Kidney tubule cell (primary cell): Measurements from ENCODE around the gene SRGAP3.
A peak's percentile ranks its signal among the peaks of the same experiment; 100 is the strongest.
"Not testable (repeated sequence)": the region's sequence is repeated elsewhere in the genome, so short reads cannot be mapped to it uniquely, and the experiment has no call there.

Experiments
- DNase-seq: peaks from one replicate; pipeline ENCODE4 v3.0.0-alpha.2; 2018; ENCODE audit warnings: low spot score

Gene SRGAP3

DNA sequence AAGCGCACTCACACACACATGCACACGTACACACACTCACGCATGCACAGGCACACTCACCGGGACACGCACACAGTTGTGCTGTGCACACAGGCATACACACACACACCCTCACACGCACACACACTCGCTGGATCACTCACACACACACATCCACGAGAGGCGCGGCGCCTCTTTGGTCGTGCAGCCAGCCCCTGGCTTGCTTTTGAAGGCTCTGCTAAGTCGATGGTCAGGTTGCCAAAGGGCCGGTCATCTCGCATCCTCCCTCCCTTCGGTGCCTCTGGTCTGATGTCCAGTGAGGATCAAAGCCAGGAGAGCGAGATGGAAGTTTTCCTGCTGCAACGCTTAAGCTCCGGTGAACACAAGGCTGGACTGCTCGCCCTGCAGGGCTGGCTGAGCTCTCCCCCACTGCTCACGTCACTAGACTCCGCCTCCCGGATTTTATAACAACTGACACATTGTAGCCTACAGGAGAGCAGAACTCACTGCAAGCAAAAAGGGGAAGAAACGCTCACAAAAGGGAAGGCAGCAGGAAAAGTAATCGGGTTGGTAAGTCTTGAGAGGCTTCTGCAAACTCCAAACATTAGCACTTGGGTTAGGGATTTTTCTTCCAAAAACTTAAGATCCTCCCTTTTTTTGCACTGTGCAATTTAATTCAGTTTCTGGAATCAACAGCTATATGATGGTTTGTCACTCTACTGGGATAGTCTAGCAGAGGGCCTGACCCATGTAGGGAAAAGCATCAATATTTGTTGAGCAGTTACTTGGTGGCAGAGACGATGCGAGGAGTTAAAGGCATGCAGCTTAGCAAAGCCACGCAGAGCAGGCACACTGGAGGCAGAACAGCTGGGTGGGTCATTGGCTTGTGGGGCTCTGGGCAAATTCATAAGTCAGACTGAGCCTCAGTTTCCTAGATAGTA lies at the start of gene SRGAP3:
Gene SRGAP3, minus strand, starts transcription at position 374 of the 920 bp plus-strand sequence. CDS start 695 bp downstream, outside the sequence.
- peak; percentile 92 for DNase-seq

DNA sequence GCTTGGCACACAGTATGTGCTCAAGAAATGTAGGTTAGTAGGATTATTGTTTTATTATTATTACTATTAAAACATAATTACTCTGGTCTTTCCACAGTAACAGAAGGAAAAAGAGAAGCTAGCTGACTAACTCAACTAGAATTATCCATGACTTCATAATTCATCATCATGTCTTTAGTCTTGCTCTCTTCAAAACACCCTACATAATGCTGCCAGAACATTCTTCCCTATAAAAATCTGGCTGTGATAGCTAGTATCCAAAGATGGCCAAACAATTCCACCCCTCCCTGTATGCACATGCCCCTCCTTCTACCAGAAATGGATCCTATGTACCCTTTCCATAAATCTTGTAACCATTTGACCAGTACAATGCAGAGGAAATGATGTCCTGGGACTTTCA lies 48.8 kb upstream of the SRGAP3 start:
- DNase-seq, result peak; percentile 8

DNA sequence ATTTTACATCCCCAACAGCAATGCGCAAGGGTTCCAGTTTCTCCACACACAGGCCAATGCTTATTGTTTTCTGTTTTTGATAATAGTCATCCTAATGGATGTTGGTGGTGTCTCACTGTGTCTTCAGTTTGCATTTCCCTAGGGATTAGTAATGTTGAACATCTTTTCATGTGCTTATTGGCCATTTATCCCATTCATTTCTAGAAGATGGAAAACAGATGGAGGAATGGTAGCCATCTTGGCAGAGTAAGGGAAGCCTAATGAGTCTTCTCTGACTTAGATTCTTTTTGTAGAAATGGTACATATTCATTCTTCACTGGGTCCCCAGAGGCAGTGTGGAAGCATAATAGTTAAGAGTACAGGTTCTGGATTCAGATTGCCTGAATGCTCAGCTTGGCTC lies 46.8 kb upstream of the SRGAP3 start:
- no peak for DNase-seq

DNA sequence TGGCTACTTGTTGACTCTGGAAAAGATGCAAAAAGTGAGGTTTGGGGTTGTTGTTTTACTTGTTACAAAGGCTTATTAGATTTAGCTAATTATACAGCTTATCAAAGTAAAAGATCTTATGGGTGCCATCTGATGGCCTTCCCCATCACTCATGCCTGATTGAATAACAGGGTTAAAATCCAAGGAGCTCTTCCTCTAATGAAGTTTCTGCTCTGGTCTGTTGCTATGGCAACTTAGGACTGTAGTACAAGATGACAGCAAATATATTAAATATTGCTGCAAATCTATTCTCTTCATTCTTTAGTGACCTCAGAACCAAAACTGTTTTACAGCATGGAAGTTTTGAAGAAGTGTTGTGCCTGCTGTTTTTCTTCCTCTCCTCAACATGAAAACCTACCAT lies 45.6 kb upstream of the SRGAP3 start:
- DNase-seq, result no peak

DNA sequence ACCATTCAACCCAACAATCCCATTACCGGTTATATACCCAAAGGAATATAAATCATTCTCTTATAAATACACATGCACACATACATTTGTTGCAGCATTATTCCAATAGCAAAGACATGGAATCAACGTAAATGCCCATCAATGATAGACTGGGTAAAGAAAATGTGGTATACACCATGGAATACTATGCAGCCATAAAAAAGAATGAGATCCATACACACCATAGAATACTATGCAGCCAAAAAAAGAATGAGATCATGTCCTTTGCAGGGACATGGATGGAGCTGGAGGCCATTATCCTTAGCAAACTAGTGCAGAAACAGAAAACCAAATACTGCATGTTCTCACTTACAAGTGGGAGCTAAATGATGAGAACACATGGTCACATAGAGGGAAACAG lies 44.5 kb upstream of the SRGAP3 start:
- not testable (repeated sequence) for DNase-seq

GRCh38 chr3:9293076-9293475 lies 43.6 kb upstream of the SRGAP3 start:
- DNase-seq, result no peak

GRCh38 chr3:9292516-9292915 lies 43.1 kb upstream of the SRGAP3 start:
- DNase-seq, result no peak

- no peak for DNase-seq
Measured at GRCh38 chr3:9291821-9292410, 42.5 kb upstream of the SRGAP3 start.

DNA sequence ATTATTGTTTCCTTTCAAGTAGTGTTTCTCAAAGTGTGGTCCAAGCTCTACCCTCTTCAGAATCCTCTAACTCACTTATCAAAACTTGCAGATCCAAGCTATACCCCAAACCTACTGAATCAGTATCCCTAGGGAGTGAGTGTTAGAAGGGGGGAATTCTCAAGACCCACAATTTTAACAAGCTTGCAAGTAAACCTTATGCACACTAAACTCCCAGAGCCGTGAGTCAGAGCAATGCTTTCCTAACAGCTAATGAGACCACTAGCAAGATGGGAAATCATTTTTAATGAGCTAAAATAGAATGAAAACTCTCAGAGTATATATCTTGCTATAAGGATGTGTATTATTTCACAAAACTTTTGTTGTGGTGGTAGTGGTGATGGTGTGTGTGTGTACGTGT lies 41.1 kb upstream of the SRGAP3 start:
- DNase-seq, result no peak

- not testable (repeated sequence) for DNase-seq
Measured at GRCh38 chr3:9281533-9281932, 32.1 kb upstream of the SRGAP3 start.

DNA sequence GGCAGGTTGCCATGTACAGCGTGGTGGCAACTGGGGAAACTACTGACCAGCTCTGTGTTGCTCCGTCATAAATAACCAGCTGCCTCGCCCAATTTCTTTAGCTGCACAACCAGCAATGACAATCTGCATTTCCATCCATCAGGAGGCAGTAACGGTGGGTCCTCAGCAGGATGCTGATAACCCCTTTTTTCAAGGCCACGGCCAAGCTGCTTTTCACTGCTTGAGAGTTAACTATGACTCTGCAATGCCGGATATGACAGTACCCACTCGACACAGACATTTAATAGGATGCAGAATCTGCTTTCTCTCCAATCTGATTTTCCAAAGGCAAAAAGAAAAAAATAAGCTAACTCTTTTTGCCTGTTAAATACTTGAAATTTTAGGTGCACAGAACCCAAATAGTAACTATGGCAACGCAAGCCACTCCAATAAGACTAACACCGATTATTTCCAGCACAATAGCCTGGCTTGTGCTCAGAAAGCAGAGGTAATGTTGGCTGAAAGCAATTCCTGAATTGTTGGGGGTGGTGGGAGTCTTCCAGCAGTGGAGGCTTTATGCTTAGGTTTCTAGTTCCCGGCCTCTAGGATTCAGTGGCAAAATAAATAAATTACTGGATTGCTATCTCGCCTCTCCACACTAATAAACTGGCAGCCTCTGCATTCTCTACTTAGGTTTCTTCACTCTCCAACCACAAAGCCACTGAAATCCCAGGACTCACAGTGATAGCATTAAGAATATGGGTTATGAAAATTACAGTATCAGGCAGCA lies 31.2 kb upstream of the SRGAP3 start:
- no peak for DNase-seq

- peak; percentile 59 for DNase-seq
Measured at GRCh38 chr3:9279966-9280365, 30.5 kb upstream of the SRGAP3 start.

DNA sequence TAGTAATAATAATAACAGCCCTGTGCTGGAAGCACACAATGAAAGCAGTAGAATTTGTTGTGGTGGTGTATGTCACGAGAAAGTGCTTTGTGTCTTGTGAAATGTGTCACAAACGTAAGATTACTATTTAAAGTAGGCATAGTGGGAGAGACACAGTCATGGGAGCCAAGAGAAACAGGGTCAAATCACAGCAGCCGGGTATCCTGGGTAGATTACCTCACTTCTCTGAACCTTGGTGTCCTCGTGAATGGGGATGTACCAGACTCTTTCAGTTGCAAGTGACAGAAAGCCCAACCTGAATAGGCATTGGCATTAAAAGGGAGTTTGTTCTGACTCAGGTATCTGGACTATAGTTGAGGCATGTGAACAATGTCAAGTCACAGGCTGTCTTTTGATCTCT lies 29.1 kb upstream of the SRGAP3 start:
- DNase-seq, result no peak

- DNase-seq, result no peak
Measured at GRCh38 chr3:9278085-9278484, 28.6 kb upstream of the SRGAP3 start.

DNA sequence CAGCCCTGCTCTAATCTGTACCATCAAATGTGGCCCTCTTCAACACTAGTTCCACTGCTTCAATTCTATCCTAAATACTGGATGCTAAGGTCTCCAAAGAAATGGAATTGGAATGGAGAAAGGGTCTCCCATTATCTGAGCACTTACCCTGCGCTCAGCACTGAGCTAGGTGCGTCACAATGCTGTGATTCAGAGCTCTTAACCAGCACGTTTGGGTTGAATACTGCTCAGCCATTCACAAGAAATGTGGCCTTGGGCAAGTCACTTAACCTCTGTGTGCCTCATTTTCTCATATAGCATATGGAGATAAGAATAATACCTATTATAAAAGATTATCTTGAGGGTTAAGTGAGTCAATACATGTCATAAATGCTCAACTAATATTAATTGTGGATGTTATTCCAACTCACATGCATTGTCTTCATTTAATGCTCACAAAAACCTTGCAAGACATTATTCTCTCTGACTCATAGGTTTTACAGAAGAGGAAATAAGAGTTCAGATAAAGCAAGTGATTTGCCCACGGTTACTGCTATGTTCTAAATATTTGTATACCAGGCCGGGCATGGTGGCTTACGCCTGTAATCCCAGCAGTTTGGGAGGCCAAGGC lies 27.4 kb upstream of the SRGAP3 start:
- no peak for DNase-seq

DNA sequence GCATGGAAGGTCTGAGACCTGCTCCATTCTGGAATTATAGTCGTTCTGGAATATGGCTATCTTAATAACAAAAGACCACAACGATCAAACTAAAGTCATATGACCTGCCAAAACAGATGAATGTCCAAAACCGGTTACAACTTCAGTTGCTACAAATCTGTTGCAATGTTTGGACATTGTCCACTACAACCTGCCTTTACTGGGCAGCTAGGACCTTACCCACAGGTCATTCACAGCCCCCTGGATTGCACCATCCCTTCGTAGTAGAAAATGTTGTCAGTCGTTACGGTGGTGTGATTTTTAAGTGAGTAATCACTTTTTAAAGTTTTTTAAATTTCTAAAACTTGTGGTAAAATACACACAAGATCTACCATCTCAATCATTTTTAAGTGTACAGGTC lies 22.5 kb upstream of the SRGAP3 start:
- no peak for DNase-seq

DNA sequence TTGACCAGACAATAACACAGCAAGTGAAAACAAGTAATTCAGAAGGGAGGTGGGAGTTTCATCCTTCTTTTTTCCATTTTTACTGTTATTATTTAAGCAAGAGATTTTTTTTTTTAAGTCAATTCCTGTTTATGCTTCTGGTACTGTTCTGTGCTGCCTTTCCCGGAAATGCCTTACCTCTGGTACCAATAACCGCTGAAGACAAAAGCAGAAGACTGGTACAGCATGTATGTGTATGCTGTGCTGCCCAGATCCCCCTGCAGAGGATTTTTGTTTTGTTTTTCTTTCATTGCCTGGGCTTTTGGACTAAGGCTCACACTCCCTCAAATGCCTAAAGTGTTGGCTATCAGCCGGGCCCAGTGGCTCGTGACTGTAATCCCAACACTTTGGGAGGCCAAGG lies 21.3 kb upstream of the SRGAP3 start:
- DNase-seq, result no peak

- no peak for DNase-seq
Measured at GRCh38 chr3:9266716-9267115, 17.3 kb upstream of the SRGAP3 start.

GRCh38 chr3:9260305-9260704 lies 10.9 kb upstream of the SRGAP3 start:
- DNase-seq, result no peak

DNA sequence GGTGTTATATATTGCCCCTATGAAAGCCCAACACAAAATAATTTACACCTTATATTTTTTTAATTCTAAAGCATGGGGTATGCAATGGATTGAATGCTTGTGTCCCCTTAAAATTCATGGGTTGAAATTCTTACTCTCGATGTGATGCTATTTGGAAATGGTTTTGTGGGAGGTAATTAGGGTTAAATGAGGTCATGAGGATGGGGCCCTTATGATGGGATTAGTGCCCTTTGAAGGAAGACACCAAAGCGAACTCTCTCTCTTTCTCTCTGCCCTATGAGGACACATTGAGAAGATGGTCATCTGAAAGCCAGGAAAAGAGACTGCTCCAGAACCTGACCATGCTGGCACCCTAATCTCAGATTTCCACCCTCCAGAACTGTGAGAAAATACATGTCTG lies 7.6 kb upstream of the SRGAP3 start:
- DNase-seq, result no peak

DNA sequence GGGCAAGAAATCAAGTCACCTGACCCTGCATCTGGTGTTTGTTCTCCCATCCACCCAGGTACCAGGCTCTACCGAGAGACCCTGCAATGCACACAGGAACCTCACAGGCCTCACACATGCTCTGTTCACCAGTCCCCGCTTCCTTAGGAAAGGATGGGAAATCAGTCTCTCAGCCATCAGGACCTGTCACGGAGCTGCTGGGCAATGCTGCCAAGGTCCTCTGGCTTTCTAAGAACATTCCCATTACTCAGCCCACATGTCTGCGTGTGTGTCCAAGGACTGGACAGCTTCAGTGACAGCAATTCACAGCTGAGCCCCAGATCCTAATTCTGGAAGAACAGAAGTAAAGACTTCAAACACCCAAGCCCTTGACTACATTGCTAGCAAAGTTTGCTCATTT lies 6.5 kb upstream of the SRGAP3 start:
- no peak for DNase-seq

GRCh38 chr3:9254764-9255163 lies 5.3 kb upstream of the SRGAP3 start:
- DNase-seq, result no peak
